ENCODE results near the gene TBX10.

Gene TBX10

GRCh38 chr11:67648796-67649613 lies 9.4 kb upstream of the TBX10 start:
- H3K9ac ChIP-seq (ENCODE audit: low read length): peak overlapping the region; percentile 59
- H3K4me2 ChIP-seq (ENCODE audit: low read depth, low read length, poor library complexity, severe bottlenecking): peak overlapping the region; percentile 61
- TF ChIP-seq EZH2phosphoT487 (conservative IDR thresholded peaks at IDR 0.05; ENCODE audit: low read length) (no peak), CTCF (IDR thresholded peaks at IDR 0.05; ENCODE audit: insufficient read depth, low read length, poor library complexity, severe bottlenecking) (no peak)
- peaks cover 57% of the 10 kb centered on the region for H3F3A ChIP-seq (ENCODE audit: insufficient read depth)
- no peaks in the 10 kb centered on the region for H4K20me1 ChIP-seq (ENCODE audit: low read depth, low read length)
- no peaks in the 10 kb centered on the region for H3K79me2 ChIP-seq (ENCODE audit: insufficient read depth, low read length)
- H2AFZ ChIP-seq (ENCODE audit: low read depth, low read length, severe bottlenecking): no peak overlapping the region
- no peaks in the 10 kb centered on the region for H3K36me3 ChIP-seq (ENCODE audit: low read length)
- peak overlapping the region; percentile 97 for H3K27ac ChIP-seq (ENCODE audit: low read depth, low read length)
- peak overlapping the region; percentile 1 for H3K4me3 ChIP-seq (ENCODE audit: insufficient read depth, low read length, poor library complexity, severe bottlenecking)
- H3K9me2 ChIP-seq (replicated peaks; ENCODE audit: insufficient read depth, low read length): no peaks in the 10 kb centered on the region
- H3K27me3 ChIP-seq (ENCODE audit: low read length): no peaks in the 10 kb centered on the region
- H3K9me3 ChIP-seq (ENCODE audit: insufficient read depth, low read length): peaks cover 9% of the 10 kb centered on the region; the same call in 1 of the 2 replicates

DNA sequence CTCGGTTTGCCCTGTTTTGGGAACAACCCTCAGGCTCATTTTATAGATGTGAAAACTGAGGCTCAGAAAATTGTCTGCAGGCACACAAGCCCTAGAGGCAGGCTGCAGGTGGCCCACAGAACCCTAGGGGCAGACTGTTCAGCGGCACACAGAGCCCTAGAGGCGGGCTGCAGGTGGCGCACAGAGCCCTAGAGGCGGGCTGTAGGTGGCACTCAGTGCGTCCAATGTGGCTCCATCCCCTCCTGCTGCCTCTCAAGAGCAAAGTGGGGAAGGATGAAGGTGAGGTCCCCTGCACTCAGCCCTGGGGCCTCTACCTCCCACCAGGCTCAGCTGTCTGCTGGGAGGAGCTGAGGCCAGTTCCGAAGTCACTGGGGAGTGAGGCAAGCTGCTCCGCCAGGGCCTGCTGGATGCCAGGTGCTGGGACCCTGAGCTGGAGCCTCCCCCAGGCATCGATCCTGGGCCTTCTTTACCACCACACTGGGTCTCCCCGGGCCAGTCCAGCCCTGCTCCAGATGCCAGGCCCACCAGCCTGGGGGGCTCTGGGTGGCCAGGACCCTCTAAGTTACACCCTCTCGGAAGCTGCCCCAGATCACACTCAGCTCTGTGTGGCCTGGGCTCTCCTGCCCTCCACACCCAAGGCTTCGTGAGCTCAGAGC lies 8.7 kb upstream of the TBX10 start:
- H3K9ac ChIP-seq (ENCODE audit: low read length): peak overlapping the region; percentile 59
- H3K9me3 ChIP-seq (ENCODE audit: insufficient read depth, low read length): peaks cover 10% of the 10 kb centered on the region; the same call in 1 of the 2 replicates
- no peaks in the 10 kb centered on the region for H4K20me1 ChIP-seq (ENCODE audit: low read depth, low read length)
- H3K9me2 ChIP-seq (replicated peaks; ENCODE audit: insufficient read depth, low read length): no peaks in the 10 kb centered on the region
- H2AFZ ChIP-seq (ENCODE audit: low read depth, low read length, severe bottlenecking): no peak overlapping the region
- TF ChIP-seq EZH2phosphoT487 (conservative IDR thresholded peaks at IDR 0.05; ENCODE audit: low read length) (no peak), CTCF (IDR thresholded peaks at IDR 0.05; ENCODE audit: insufficient read depth, low read length, poor library complexity, severe bottlenecking) (peak; percentile 70)
- H3K4me3 ChIP-seq (ENCODE audit: insufficient read depth, low read length, poor library complexity, severe bottlenecking): no peak overlapping the region
- peak overlapping the region; percentile 61 for H3K4me2 ChIP-seq (ENCODE audit: low read depth, low read length, poor library complexity, severe bottlenecking)
- H3K36me3 ChIP-seq (ENCODE audit: low read length): no peaks in the 10 kb centered on the region
- no peaks in the 10 kb centered on the region for H3K27me3 ChIP-seq (ENCODE audit: low read length)
- H3K79me2 ChIP-seq (ENCODE audit: insufficient read depth, low read length): no peaks in the 10 kb centered on the region
- peaks cover 57% of the 10 kb centered on the region for H3F3A ChIP-seq (ENCODE audit: insufficient read depth)
- peak overlapping the region; percentile 97 for H3K27ac ChIP-seq (ENCODE audit: low read depth, low read length)

DNA sequence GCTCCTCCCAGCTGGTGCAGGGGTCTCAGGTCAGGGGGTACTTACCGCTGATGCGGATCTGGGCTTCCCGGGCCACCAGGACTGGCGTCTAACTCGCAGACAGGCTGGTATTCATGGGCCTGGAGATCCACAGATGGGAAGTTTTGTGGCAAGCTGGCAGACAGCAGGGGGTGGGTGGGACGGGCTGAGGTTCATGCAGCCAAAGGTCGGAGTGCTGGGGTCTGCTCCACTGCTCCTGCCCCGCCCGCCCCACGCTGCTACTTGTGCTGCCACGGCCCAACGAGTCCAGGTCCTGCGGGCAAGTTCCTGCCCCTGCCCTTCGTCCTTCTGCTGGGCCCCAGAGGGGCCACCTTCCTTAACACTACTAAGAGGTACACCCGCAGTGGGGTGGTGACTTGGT lies 7.9 kb upstream of the TBX10 start:
- no peak overlapping the region for H3K4me3 ChIP-seq (ENCODE audit: insufficient read depth, low read length, poor library complexity, severe bottlenecking)

More for the DNA sequence above, 7.9 kb upstream of the TBX10 start:
- H3K4me2 ChIP-seq (ENCODE audit: low read depth, low read length, poor library complexity, severe bottlenecking): peak overlapping the region; percentile 61
- no peak overlapping the region for H2AFZ ChIP-seq (ENCODE audit: low read depth, low read length, severe bottlenecking)
- no peaks in the 10 kb centered on the region for H4K20me1 ChIP-seq (ENCODE audit: low read depth, low read length)
- peaks cover 49% of the 10 kb centered on the region for H3F3A ChIP-seq (ENCODE audit: insufficient read depth)
- H3K27me3 ChIP-seq (ENCODE audit: low read length): no peaks in the 10 kb centered on the region
- peak overlapping the region; percentile 59 for H3K9ac ChIP-seq (ENCODE audit: low read length)
- H3K79me2 ChIP-seq (ENCODE audit: insufficient read depth, low read length): no peaks in the 10 kb centered on the region
- TF ChIP-seq CTCF (IDR thresholded peaks at IDR 0.05; ENCODE audit: insufficient read depth, low read length, poor library complexity, severe bottlenecking): no peak
- TF ChIP-seq EZH2phosphoT487 (conservative IDR thresholded peaks at IDR 0.05; ENCODE audit: low read length): no peak
- peaks cover 10% of the 10 kb centered on the region; the same call in 1 of the 2 replicates for H3K9me3 ChIP-seq (ENCODE audit: insufficient read depth, low read length)
- H3K27ac ChIP-seq (ENCODE audit: low read depth, low read length): peak overlapping the region; percentile 97
- no peaks in the 10 kb centered on the region for H3K9me2 ChIP-seq (replicated peaks; ENCODE audit: insufficient read depth, low read length)
- H3K36me3 ChIP-seq (ENCODE audit: low read length): no peaks in the 10 kb centered on the region
